Measurements from ENCODE around the gene PMIS2.
A peak's percentile ranks its signal among the peaks of the same experiment; 100 is the strongest.
"Not testable (repeated sequence)": the region's sequence is repeated elsewhere in the genome, so short reads cannot be mapped to it uniquely, and the experiment has no call there.

PMIS2 gene

GRCh38 chr19:35590875-35591274 is 4.9 kb downstream of the PMIS2 start:
- Mint-ChIP-seq H3K4me3 (no peak overlapping the region), H3K9me3 (no peaks in the 10 kb centered on the region), H3K36me3 (ENCODE audit: low read depth) (no peaks in the 10 kb centered on the region), H3K27ac (no peak overlapping the region), H3K4me1 (no peaks in the 10 kb centered on the region), H3K27me3 (ENCODE audit: low read depth) (peaks cover 11% of the 10 kb centered on the region)
- TF ChIP-seq, protein P1, sequence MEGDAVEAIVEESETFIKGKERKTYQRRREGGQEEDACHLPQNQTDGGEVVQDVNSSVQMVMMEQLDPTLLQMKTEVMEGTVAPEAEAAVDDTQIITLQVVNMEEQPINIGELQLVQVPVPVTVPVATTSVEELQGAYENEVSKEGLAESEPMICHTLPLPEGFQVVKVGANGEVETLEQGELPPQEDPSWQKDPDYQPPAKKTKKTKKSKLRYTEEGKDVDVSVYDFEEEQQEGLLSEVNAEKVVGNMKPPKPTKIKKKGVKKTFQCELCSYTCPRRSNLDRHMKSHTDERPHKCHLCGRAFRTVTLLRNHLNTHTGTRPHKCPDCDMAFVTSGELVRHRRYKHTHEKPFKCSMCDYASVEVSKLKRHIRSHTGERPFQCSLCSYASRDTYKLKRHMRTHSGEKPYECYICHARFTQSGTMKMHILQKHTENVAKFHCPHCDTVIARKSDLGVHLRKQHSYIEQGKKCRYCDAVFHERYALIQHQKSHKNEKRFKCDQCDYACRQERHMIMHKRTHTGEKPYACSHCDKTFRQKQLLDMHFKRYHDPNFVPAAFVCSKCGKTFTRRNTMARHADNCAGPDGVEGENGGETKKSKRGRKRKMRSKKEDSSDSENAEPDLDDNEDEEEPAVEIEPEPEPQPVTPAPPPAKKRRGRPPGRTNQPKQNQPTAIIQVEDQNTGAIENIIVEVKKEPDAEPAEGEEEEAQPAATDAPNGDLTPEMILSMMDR (IDR thresholded peaks at IDR 0.05; ENCODE audit: unreplicated experiment in 3 of 3) = no peak

DNA sequence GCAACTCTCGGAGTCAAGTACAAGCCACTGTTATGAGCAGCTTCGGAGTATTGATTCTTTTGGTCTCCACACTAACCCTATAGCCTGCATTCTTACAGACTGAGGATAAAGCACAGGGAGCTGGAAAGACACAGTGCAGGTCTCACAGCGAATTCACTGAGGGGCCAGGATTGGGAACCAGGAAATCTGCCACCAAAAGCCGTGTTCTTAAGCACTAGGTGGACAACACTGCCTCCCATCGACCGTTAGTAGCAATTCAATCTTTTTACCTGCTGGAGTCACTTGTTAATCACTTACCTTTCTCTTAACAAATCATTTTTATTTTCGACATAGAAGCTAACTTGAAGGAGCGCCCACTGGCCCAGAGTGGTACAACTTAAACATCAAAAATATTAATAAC is 6.3 kb downstream of the PMIS2 start:
- Mint-ChIP-seq H3K36me3 (ENCODE audit: low read depth) (no peaks in the 10 kb centered on the region), H3K27ac (peak overlapping the region in 2 of 3 experiments; percentile 25 to 57)
- TF ChIP-seq, protein P1 (IDR thresholded peaks at IDR 0.05; ENCODE audit: unreplicated experiment in 3 of 3) = peak; percentile 49 to 54 (median 54)

GRCh38 chr19:35595026-35595425 is 9.1 kb downstream of the PMIS2 start:
- H3K27ac Mint-ChIP-seq; H3K36me3 Mint-ChIP-seq (ENCODE audit: low read depth); H3K9me3 Mint-ChIP-seq; H3K4me3 Mint-ChIP-seq; H3K4me1 Mint-ChIP-seq: not testable (repeated sequence)
- H3K27me3 Mint-ChIP-seq (ENCODE audit: low read depth) = peaks cover 22% of the 10 kb centered on the region

More for the DNA sequence above, 6.3 kb downstream of the PMIS2 start:
- Mint-ChIP-seq H3K4me1 (no peaks in the 10 kb centered on the region), H3K4me3 (no peak overlapping the region), H3K27me3 (ENCODE audit: low read depth) (peaks cover 10% of the 10 kb centered on the region), H3K9me3 (no peaks in the 10 kb centered on the region)

GRCh38 chr19:35595928-35596327 is 10.0 kb downstream of the PMIS2 start:
- H3K4me3 Mint-ChIP-seq = no peak overlapping the region
- TF ChIP-seq, protein P1 (IDR thresholded peaks at IDR 0.05; ENCODE audit: unreplicated experiment in 3 of 3) = no peak
- no peaks in the 10 kb centered on the region for H3K9me3 Mint-ChIP-seq
- H3K27ac Mint-ChIP-seq = no peak overlapping the region
- H3K4me1 Mint-ChIP-seq = no peaks in the 10 kb centered on the region
- H3K36me3 Mint-ChIP-seq (ENCODE audit: low read depth) = no peaks in the 10 kb centered on the region
- H3K27me3 Mint-ChIP-seq (ENCODE audit: low read depth) = peaks cover 22% of the 10 kb centered on the region

GRCh38 chr19:35596366-35596999 is 10.5 kb downstream of the PMIS2 start:
- no peak overlapping the region for H3K27ac Mint-ChIP-seq
- no peak overlapping the region for H3K4me3 Mint-ChIP-seq
- TF ChIP-seq, protein P1 (IDR thresholded peaks at IDR 0.05; ENCODE audit: unreplicated experiment in 3 of 3) = no peak
- H3K36me3 Mint-ChIP-seq (ENCODE audit: low read depth) = no peaks in the 10 kb centered on the region
- H3K9me3 Mint-ChIP-seq = no peaks in the 10 kb centered on the region
- no peaks in the 10 kb centered on the region for H3K4me1 Mint-ChIP-seq
- H3K27me3 Mint-ChIP-seq (ENCODE audit: low read depth) = peaks cover 27% of the 10 kb centered on the region

DNA sequence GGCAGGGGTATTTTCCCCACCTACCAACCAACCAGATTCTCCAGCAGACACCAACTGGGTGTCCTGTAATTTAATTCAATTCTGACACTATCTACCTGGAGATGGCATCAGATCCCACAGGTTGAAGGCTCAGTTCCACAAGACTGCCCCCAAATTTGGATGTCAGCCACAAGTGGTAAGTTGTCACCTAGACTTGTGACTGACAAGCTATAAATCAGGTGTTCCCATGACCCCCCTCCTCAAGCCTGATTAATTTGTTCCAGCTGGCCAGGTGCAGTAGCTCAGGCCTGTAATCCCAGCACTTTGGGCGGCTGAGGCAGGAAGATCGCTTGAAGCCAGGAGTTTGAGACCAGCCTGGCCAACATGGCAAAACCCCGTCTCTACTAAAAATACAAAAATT is 16.0 kb downstream of the PMIS2 start:
- H3K27ac Mint-ChIP-seq = no peak overlapping the region
- no peaks in the 10 kb centered on the region for H3K4me1 Mint-ChIP-seq
- no peak overlapping the region for H3K4me3 Mint-ChIP-seq
- TF ChIP-seq, protein P1 (IDR thresholded peaks at IDR 0.05; ENCODE audit: unreplicated experiment in 3 of 3) = no peak
- H3K27me3 Mint-ChIP-seq (ENCODE audit: low read depth) = peaks cover 22% of the 10 kb centered on the region
- no peaks in the 10 kb centered on the region for H3K36me3 Mint-ChIP-seq (ENCODE audit: low read depth)
- H3K9me3 Mint-ChIP-seq = no peaks in the 10 kb centered on the region

DNA sequence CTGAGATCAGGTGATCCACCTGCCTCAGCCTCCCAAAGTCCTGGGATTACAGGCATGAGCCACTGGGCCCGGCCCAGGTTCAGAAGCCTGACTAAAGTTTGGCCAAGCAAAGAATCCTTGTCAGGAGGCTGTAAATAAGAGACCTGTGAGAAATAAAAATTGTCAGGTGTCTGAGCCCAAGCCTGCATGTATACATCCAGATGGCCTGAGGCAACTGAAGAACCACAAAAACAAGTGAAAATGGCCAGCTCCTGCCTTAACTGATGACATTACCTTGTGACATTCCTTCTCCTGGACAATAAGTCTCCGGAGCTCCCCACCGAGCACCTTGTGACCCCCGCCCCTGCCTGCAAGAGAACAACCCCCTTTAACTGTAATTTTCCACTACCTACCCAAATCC is 18.5 kb downstream of the PMIS2 start:
- H3K4me3 Mint-ChIP-seq; H3K36me3 Mint-ChIP-seq (ENCODE audit: low read depth); H3K4me1 Mint-ChIP-seq; H3K9me3 Mint-ChIP-seq: not testable (repeated sequence)
- Mint-ChIP-seq H3K27me3 (ENCODE audit: low read depth) (peaks cover 25% of the 10 kb centered on the region), H3K27ac (peak overlapping the region; percentile 6 to 91 (median 47))

DNA sequence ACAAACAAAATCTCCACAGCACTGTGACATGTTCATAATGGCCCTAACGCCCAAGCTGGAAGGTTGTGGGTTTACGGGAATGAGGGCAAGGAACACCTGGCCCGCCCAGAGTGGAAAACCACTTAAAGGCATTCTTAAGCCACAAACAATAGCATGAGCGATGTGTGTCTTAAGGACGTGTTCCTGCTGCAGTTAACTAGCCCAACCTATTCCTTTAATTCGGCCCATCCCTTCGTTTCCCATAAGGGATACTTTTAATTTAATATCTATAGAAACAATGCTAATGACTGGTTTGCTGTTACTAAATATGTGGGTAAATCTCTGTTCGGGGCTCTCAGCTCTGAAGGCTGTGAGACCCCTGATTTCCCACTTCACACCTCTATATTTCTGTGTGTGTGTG is 21.2 kb downstream of the PMIS2 start:
- H3K36me3 Mint-ChIP-seq (ENCODE audit: low read depth); H3K4me3 Mint-ChIP-seq; H3K9me3 Mint-ChIP-seq; H3K4me1 Mint-ChIP-seq; H3K27ac Mint-ChIP-seq: not testable (repeated sequence)
- H3K27me3 Mint-ChIP-seq (ENCODE audit: low read depth) = peaks cover 10% of the 10 kb centered on the region

All from nephron (organoid).